ENCODE data around the gene STK10. TPM values are rescaled to one million over a fixed set of nuclear protein-coding genes. Genes with fewer than 3 reads are reported as not detected.

The STK10 gene
- polyA plus RNA-seq, 1 of the 3 experiments (the other 2 are of a cell fraction), result 11.0 TPM

GRCh38 chr5:172038167-172038566 lies 149.9 kb downstream of the STK10 start:
- Histone ChIP-seq H3K9me2 (no peaks in the 10 kb centered on the region), H3K79me2 (ENCODE audit: insufficient read depth) (no peaks in the 10 kb centered on the region), H3F3A (replicated peaks; ENCODE audit: insufficient read depth) (no peaks in the 10 kb centered on the region), H2AFZ (ENCODE audit: low read depth) (no peak overlapping the region), H3K4me1 (ENCODE audit: control insufficient read depth in 1 of 2, insufficient read depth in 2 of 2, low read depth in 1 of 2, low read length in 1 of 2) (no peaks in the 10 kb centered on the region), H3K9me3 (no peaks in the 10 kb centered on the region), H3K4me2 (no peak overlapping the region), H3K4me3 (ENCODE audit: low read depth in 2 of 2, low read length in 1 of 2) (no peak overlapping the region), H3K27me3 (ENCODE audit: insufficient read depth) (no peaks in the 10 kb centered on the region), H4K20me1 (ENCODE audit: insufficient read depth) (no peaks in the 10 kb centered on the region), H3K36me3 (replicated peaks in 1 of 2; ENCODE audit: control insufficient read depth in 1 of 2, insufficient read depth in 2 of 2, low read length in 1 of 2) (peaks cover 0 to 1% of the 10 kb centered on the region in 2 experiments), H3K27ac (ENCODE audit: low read depth in 2 of 2, low read length in 1 of 2) (no peak overlapping the region), H3K9ac (no peak overlapping the region)
- TF ChIP-seq NRF1 (IDR thresholded peaks at IDR 0.05; ENCODE audit: low read depth, low read length) (no peak), PBX3 (IDR thresholded peaks at IDR 0.05) (no peak), REST (IDR thresholded peaks at IDR 0.05; ENCODE audit: low read depth, low read length) (no peak), TAF1 (IDR thresholded peaks at IDR 0.05; ENCODE audit: borderline replicate concordance, low read depth, low read length) (no peak), FOXJ3 (CRISPR knock-in tag; IDR thresholded peaks at IDR 0.05) (no peak), CTCF (IDR thresholded peaks at IDR 0.05) (no peak), FOXM1 (IDR thresholded peaks at IDR 0.05; ENCODE audit: low read depth) (no peak), POLR2AphosphoS5 (IDR thresholded peaks at IDR 0.05; ENCODE audit: low read depth, low read length) (no peak), RAD21 (IDR thresholded peaks at IDR 0.05; ENCODE audit: low read length) (no peak), RFX5 (IDR thresholded peaks at IDR 0.05; ENCODE audit: low read length) (no peak), ELF1 (IDR thresholded peaks at IDR 0.05) (no peak), JUND (IDR thresholded peaks at IDR 0.05) (no peak), RCOR1 (IDR thresholded peaks at IDR 0.05; ENCODE audit: low read length) (no peak), EP300 (IDR thresholded peaks at IDR 0.05; ENCODE audit: borderline replicate concordance in 1 of 2, low read depth in 1 of 2, low read length in 1 of 2) (no peak)
- ChIA-PET POLR2A (no interaction called here), CTCF (interaction anchor here (0.9 kb wide), 1 partner anchor 620 kb away, joined by 3 read pairs; no protein-coding TSS in a partner anchor)
- DNase-seq, result no peak
- WGBS (ENCODE audit: low lambda C conversion rate), result 64% methylated on average over 3 of the region's 3 CpGs
